ENCODE measurements around the gene SLC25A10. TPM values are rescaled to one million over a fixed set of nuclear protein-coding genes. Genes with fewer than 3 reads are reported as not detected.
A peak's percentile ranks its signal among the peaks of the same experiment; 100 is the strongest.

The SLC25A10 gene
- total RNA-seq (1 to 10 TPM; 2.1 to 3.0 TPM), polyA plus RNA-seq (1 to 10 TPM; 2.9 to 6.4 TPM)
- long read RNA-seq, donor 1, partial matches to known transcripts = 0 of 3 reads
- long read RNA-seq, donor 1, other reads (novel, unspliced or antisense) = 0 of 3 reads
- long read RNA-seq, donor 2, partial matches to known transcripts = 0 of 3 reads
- long read RNA-seq, donor 2, other reads (novel, unspliced or antisense) = 1 of 3 reads

GRCh38 chr17:81711814-81712467 is at the start of gene SLC25A10:
Gene SLC25A10, plus strand, starts transcription at chr17:81712284. Its CDS starts 143 bp downstream, at chr17:81712427.
- H3K4me1 ChIP-seq (ENCODE audit: control insufficient read depth in 1 of 2, insufficient read depth in 2 of 2, low read length in 2 of 2) = no peaks in the 10 kb centered on the region
- intact Hi-C loops (cut with DNase I) = no loop called here
- ATAC-seq (ENCODE audit: low FRiP score) (peak; percentile 79), DNase-seq (peak; percentile 79 to 89)
- H3K27me3 ChIP-seq (ENCODE audit: control insufficient read depth in 1 of 2, insufficient read depth in 2 of 2, low read length in 1 of 2) = no peaks in the 10 kb centered on the region
- H3K9me3 ChIP-seq (ENCODE audit: control insufficient read depth, low read length) = no peaks in the 10 kb centered on the region
- WGBS, 2 donors = 1% methylated on average over 61 to 89 of the region's 89 CpGs
- H3K36me3 ChIP-seq (ENCODE audit: control insufficient read depth in 1 of 2, insufficient read depth in 2 of 2, low read length in 1 of 2) = no peaks in the 10 kb centered on the region
- H3K4me3 ChIP-seq (ENCODE audit: low read length in 2 of 2) = peak within 1 kb of the TSS; percentile 46 to 60
- no peak within 1 kb of the TSS for H3K27ac ChIP-seq (ENCODE audit: low read depth in 1 of 2, low read length in 2 of 2)

- ATAC-seq (ENCODE audit: low FRiP score) = no peak
- WGBS, 2 donors = 72 to 83% methylated on average over 7 of the region's 7 CpGs
- H3K27ac ChIP-seq (ENCODE audit: low read depth in 1 of 2, low read length in 2 of 2) = no peak overlapping the region
Observed at GRCh38 chr17:81664051-81664470, 48.0 kb upstream of the SLC25A10 start.

GRCh38 chr17:81665205-81666091 is 46.6 kb upstream of the SLC25A10 start:
- intact Hi-C loops (cut with DNase I) = loop anchor here in 1 of 2 donors (1.0 to 2.0 kb wide), 2 partner anchors 28 to 37 kb away; partner anchors contain the start of genes MRPL12, NPLOC4 and TSPAN10

More at GRCh38 chr17:81664051-81664470, 48.0 kb upstream of the SLC25A10 start:
- intact Hi-C loops (cut with DNase I) = no loop called here
- no peaks in the 10 kb centered on the region for H3K4me1 ChIP-seq (ENCODE audit: control insufficient read depth in 1 of 2, insufficient read depth in 2 of 2, low read length in 2 of 2)
- no peak for DNase-seq
- no peaks in the 10 kb centered on the region for H3K27me3 ChIP-seq (ENCODE audit: control insufficient read depth in 1 of 2, insufficient read depth in 2 of 2, low read length in 1 of 2)
- H3K4me3 ChIP-seq (ENCODE audit: low read length in 2 of 2) = no peak overlapping the region
- H3K9me3 ChIP-seq (ENCODE audit: control insufficient read depth, low read length) = no peaks in the 10 kb centered on the region
- H3K36me3 ChIP-seq (ENCODE audit: control insufficient read depth in 1 of 2, insufficient read depth in 2 of 2, low read length in 1 of 2) = no peaks in the 10 kb centered on the region

GRCh38 chr17:81666092-81666341 is 46.1 kb upstream of the SLC25A10 start:
- Histone ChIP-seq H3K9me3 (ENCODE audit: control insufficient read depth, low read length) (no peaks in the 10 kb centered on the region), H3K4me3 (ENCODE audit: low read length in 2 of 2) (peak overlapping the region; percentile 61 to 65), H3K27ac (ENCODE audit: low read depth in 1 of 2, low read length in 2 of 2) (peak overlapping the region in 1 of 2 donors; percentile 50), H3K27me3 (ENCODE audit: control insufficient read depth in 1 of 2, insufficient read depth in 2 of 2, low read length in 1 of 2) (no peaks in the 10 kb centered on the region), H3K36me3 (ENCODE audit: control insufficient read depth in 1 of 2, insufficient read depth in 2 of 2, low read length in 1 of 2) (no peaks in the 10 kb centered on the region), H3K4me1 (ENCODE audit: control insufficient read depth in 1 of 2, insufficient read depth in 2 of 2, low read length in 2 of 2) (no peaks in the 10 kb centered on the region)
- 0% methylated on average over 16 of the region's 16 CpGs for WGBS, 2 donors
- ATAC-seq (ENCODE audit: low FRiP score) (no peak), DNase-seq (no peak)
- intact Hi-C loops (cut with DNase I) = loop anchor here in 1 of 2 donors (1.0 to 2.0 kb wide), 2 partner anchors 29 to 37 kb away; partner anchors contain the start of genes MRPL12, NPLOC4 and TSPAN10

More at GRCh38 chr17:81665205-81666091, 46.6 kb upstream of the SLC25A10 start:
- peak in 1 of 2 donors; percentile 42 for DNase-seq
- Histone ChIP-seq H3K27me3 (ENCODE audit: control insufficient read depth in 1 of 2, insufficient read depth in 2 of 2, low read length in 1 of 2) (no peaks in the 10 kb centered on the region), H3K9me3 (ENCODE audit: control insufficient read depth, low read length) (no peaks in the 10 kb centered on the region), H3K27ac (ENCODE audit: low read depth in 1 of 2, low read length in 2 of 2) (no peak overlapping the region), H3K4me3 (ENCODE audit: low read length in 2 of 2) (peak overlapping the region; percentile 61 to 65), H3K4me1 (ENCODE audit: control insufficient read depth in 1 of 2, insufficient read depth in 2 of 2, low read length in 2 of 2) (no peaks in the 10 kb centered on the region), H3K36me3 (ENCODE audit: control insufficient read depth in 1 of 2, insufficient read depth in 2 of 2, low read length in 1 of 2) (no peaks in the 10 kb centered on the region)
- ATAC-seq (ENCODE audit: low FRiP score) = peak; percentile 20
- 63 to 66% methylated on average over 30 of the region's 30 CpGs for WGBS, 2 donors

- Histone ChIP-seq H3K36me3 (ENCODE audit: control insufficient read depth in 1 of 2, insufficient read depth in 2 of 2, low read length in 1 of 2) (no peaks in the 10 kb centered on the region), H3K4me3 (ENCODE audit: low read length in 2 of 2) (peak within 1 kb of the TSS; percentile 61 to 65), H3K9me3 (ENCODE audit: control insufficient read depth, low read length) (no peaks in the 10 kb centered on the region), H3K27ac (ENCODE audit: low read depth in 1 of 2, low read length in 2 of 2) (peak within 1 kb of the TSS in 1 of 2 donors; percentile 50), H3K27me3 (ENCODE audit: control insufficient read depth in 1 of 2, insufficient read depth in 2 of 2, low read length in 1 of 2) (no peaks in the 10 kb centered on the region), H3K4me1 (ENCODE audit: control insufficient read depth in 1 of 2, insufficient read depth in 2 of 2, low read length in 2 of 2) (no peaks in the 10 kb centered on the region)
- DNase-seq = peak; percentile 98 to 99
- peak; percentile 97 for ATAC-seq (ENCODE audit: low FRiP score)
- intact Hi-C loops (cut with DNase I) = loop anchor here in 1 of 2 donors (1.0 to 2.0 kb wide), 2 partner anchors 29 to 36 kb away; partner anchors contain the start of genes MRPL12, NPLOC4 and TSPAN10
- WGBS, 2 donors = 0% methylated on average over 73 to 96 of the region's 96 CpGs
Observed at GRCh38 chr17:81666342-81667191, 45.5 kb upstream of the SLC25A10 start, which contains the start of the genes CCDC137 and OXLD1. Gene CCDC137, plus strand, starts transcription at chr17:81666737. Its CDS starts 30 bp downstream, at chr17:81666767. Gene OXLD1, minus strand, starts transcription at chr17:81666605. Its CDS starts 28 bp downstream, at chr17:81666577.

- Histone ChIP-seq H3K27ac (ENCODE audit: low read depth in 1 of 2, low read length in 2 of 2) (no peak overlapping the region), H3K36me3 (ENCODE audit: control insufficient read depth in 1 of 2, insufficient read depth in 2 of 2, low read length in 1 of 2) (no peaks in the 10 kb centered on the region), H3K4me1 (ENCODE audit: control insufficient read depth in 1 of 2, insufficient read depth in 2 of 2, low read length in 2 of 2) (no peaks in the 10 kb centered on the region), H3K4me3 (ENCODE audit: low read length in 2 of 2) (no peak overlapping the region), H3K27me3 (ENCODE audit: control insufficient read depth in 1 of 2, insufficient read depth in 2 of 2, low read length in 1 of 2) (no peaks in the 10 kb centered on the region), H3K9me3 (ENCODE audit: control insufficient read depth, low read length) (no peaks in the 10 kb centered on the region)
- 82 to 86% methylated on average over 18 of the region's 18 CpGs for WGBS, 2 donors
- intact Hi-C loops (cut with DNase I) = loop anchor here in 1 of 2 donors (2.0 kb wide), 1 partner anchor 35 kb away; the partner anchor contains the start of gene MRPL12
- ATAC-seq (ENCODE audit: low FRiP score) (no peak), DNase-seq (no peak)
Observed at GRCh38 chr17:81667754-81668153, 44.3 kb upstream of the SLC25A10 start.

- intact Hi-C loops (cut with DNase I) = no loop called here
- Histone ChIP-seq H3K9me3 (ENCODE audit: control insufficient read depth, low read length) (no peaks in the 10 kb centered on the region), H3K36me3 (ENCODE audit: control insufficient read depth in 1 of 2, insufficient read depth in 2 of 2, low read length in 1 of 2) (no peaks in the 10 kb centered on the region), H3K4me3 (ENCODE audit: low read length in 2 of 2) (no peak overlapping the region), H3K4me1 (ENCODE audit: control insufficient read depth in 1 of 2, insufficient read depth in 2 of 2, low read length in 2 of 2) (no peaks in the 10 kb centered on the region), H3K27me3 (ENCODE audit: control insufficient read depth in 1 of 2, insufficient read depth in 2 of 2, low read length in 1 of 2) (no peaks in the 10 kb centered on the region), H3K27ac (ENCODE audit: low read depth in 1 of 2, low read length in 2 of 2) (no peak overlapping the region)
- ATAC-seq (ENCODE audit: low FRiP score) (no peak), DNase-seq (no peak)
- WGBS, 2 donors = 87% methylated on average over 18 of the region's 18 CpGs
Observed at GRCh38 chr17:81672504-81672903, 39.6 kb upstream of the SLC25A10 start.

- Histone ChIP-seq H3K9me3 (ENCODE audit: control insufficient read depth, low read length) (no peaks in the 10 kb centered on the region), H3K27me3 (ENCODE audit: control insufficient read depth in 1 of 2, insufficient read depth in 2 of 2, low read length in 1 of 2) (no peaks in the 10 kb centered on the region), H3K4me3 (ENCODE audit: low read length in 2 of 2) (no peak overlapping the region), H3K27ac (ENCODE audit: low read depth in 1 of 2, low read length in 2 of 2) (no peak overlapping the region), H3K36me3 (ENCODE audit: control insufficient read depth in 1 of 2, insufficient read depth in 2 of 2, low read length in 1 of 2) (no peaks in the 10 kb centered on the region), H3K4me1 (ENCODE audit: control insufficient read depth in 1 of 2, insufficient read depth in 2 of 2, low read length in 2 of 2) (no peaks in the 10 kb centered on the region)
- ATAC-seq (ENCODE audit: low FRiP score) (no peak), DNase-seq (no peak)
- intact Hi-C loops (cut with DNase I) = no loop called here
- WGBS, 2 donors = 86% methylated on average over 16 of the region's 16 CpGs
Observed at GRCh38 chr17:81672954-81673353, 39.1 kb upstream of the SLC25A10 start.
